Occipital lobe (tissue), 2 donors: ENCODE measurements around the gene ZNF555. TPM values are rescaled to one million over a fixed set of nuclear protein-coding genes. Genes with fewer than 3 reads are reported as not detected.
"Not testable (repeated sequence)": the region's sequence is repeated elsewhere in the genome, so short reads cannot be mapped to it uniquely, and the experiment has no call there.

ENCODE experiments used
- DNase-seq: peaks from one replicate; lab custom pipeline; 2025; lab: John Stamatoyannopoulos, UW
- total RNA-seq: library from RNA; depleted of rRNA; stranded (reverse); fragments of >200 nt; gene quantifications from one replicate; pipeline ENCODE4 v1.2.3, GENCODE V29; 2014

The ZNF555 gene
- total RNA-seq: 20.3 TPM

GRCh38 chr19:2840794-2841791, at the start of gene ZNF555:
Gene ZNF555, plus strand, starts transcription at chr19:2841475. Its CDS starts 98 bp downstream, at chr19:2841573.
- peak; percentile 99 for DNase-seq

- DNase-seq: no peak
Observed at GRCh38 chr19:2791876-2792275, 49.4 kb upstream of the ZNF555 start.

GRCh38 chr19:2792666-2793065, 48.6 kb upstream of the ZNF555 start:
- not testable (repeated sequence) for DNase-seq

- DNase-seq: no peak
Observed at GRCh38 chr19:2793126-2793525, 48.1 kb upstream of the ZNF555 start.

- DNase-seq: no peak
Observed at GRCh38 chr19:2793577-2793976, 47.7 kb upstream of the ZNF555 start.

GRCh38 chr19:2795827-2796658, 45.2 kb upstream of the ZNF555 start:
- no peak for DNase-seq

- DNase-seq: no peak
Observed at GRCh38 chr19:2796659-2797266, 44.5 kb upstream of the ZNF555 start.

- no peak for DNase-seq
Observed at GRCh38 chr19:2797280-2797679, 44.0 kb upstream of the ZNF555 start.

GRCh38 chr19:2798158-2798685, 43.1 kb upstream of the ZNF555 start:
- DNase-seq: no peak

- DNase-seq: no peak
Observed at GRCh38 chr19:2798733-2799132, 42.5 kb upstream of the ZNF555 start.

GRCh38 chr19:2799273-2800020, 41.8 kb upstream of the ZNF555 start:
- no peak for DNase-seq

- no peak for DNase-seq
Observed at GRCh38 chr19:2800506-2800905, 40.8 kb upstream of the ZNF555 start.

- DNase-seq: no peak
Observed at GRCh38 chr19:2802826-2803225, 38.4 kb upstream of the ZNF555 start.

GRCh38 chr19:2803486-2804155, 37.7 kb upstream of the ZNF555 start:
- no peak for DNase-seq

- DNase-seq: no peak
Observed at GRCh38 chr19:2804156-2805004, 36.9 kb upstream of the ZNF555 start.

GRCh38 chr19:2805261-2805900, 35.9 kb upstream of the ZNF555 start:
- DNase-seq: no peak

- no peak for DNase-seq
Observed at GRCh38 chr19:2805991-2806649, 35.2 kb upstream of the ZNF555 start.

- DNase-seq: no peak
Observed at GRCh38 chr19:2806736-2807378, 34.4 kb upstream of the ZNF555 start.
